Endothelial cell of coronary artery (primary cell): Measurements from ENCODE around the gene UCP3. TPM values are rescaled to one million over a fixed set of nuclear protein-coding genes. Genes with fewer than 3 reads are reported as not detected.

ENCODE experiments used
- total RNA-seq: library from RNA; depleted of rRNA; stranded (reverse); fragments of >200 nt; gene quantifications from 2 replicates; pipeline ENCODE4 v1.2.3, GENCODE V29; 2014

UCP3 gene
- 0.18 and 0.38 TPM in 2 replicates for total RNA-seq

GRCh38 chr11:74008373-74009229 is at the start of gene UCP3:
UCP3 (minus strand) TSS chr11:74009085; CDS start chr11:74007042, 2,043 bp downstream.

GRCh38 chr11:73982595-73982989 is 26.3 kb downstream of the UCP3 start, which contains the start of gene UCP2:
UCP2 (minus strand) TSS chr11:73982843; CDS start chr11:73978378, 4,465 bp downstream.

GRCh38 chr11:73950869-73951710 is 57.8 kb downstream of the UCP3 start, which contains the start of gene DNAJB13:
DNAJB13 (plus strand) TSS chr11:73951026; CDS start chr11:73951070, 44 bp downstream.

Other genes starting within 250 kb of the UCP3 start
- 86.8 and 117 TPM in 2 replicates for gene RAB6A, start 248.0 kb downstream of the UCP3 start, total RNA-seq
- 31.7 and 31.9 TPM in 2 replicates for gene MRPL48, start 221.2 kb downstream of the UCP3 start, total RNA-seq
- gene COA4, start 132.2 kb downstream of the UCP3 start, total RNA-seq: 77.1 and 83.3 TPM in 2 replicates
- 9.4 and 13.2 TPM in 2 replicates for gene PAAF1, start 132.1 kb downstream of the UCP3 start, total RNA-seq
- gene DNAJB13, start 58.1 kb downstream of the UCP3 start, total RNA-seq: not detected in 2 replicates
- gene UCP2, start 26.2 kb downstream of the UCP3 start, total RNA-seq: 0.28 and 0.63 TPM in 2 replicates
- 8.7 and 10.9 TPM in 2 replicates for gene C2CD3, start 161.9 kb upstream of the UCP3 start, total RNA-seq
- gene PPME1, start 162.2 kb upstream of the UCP3 start, total RNA-seq: 26.4 and 39.1 TPM in 2 replicates